Activated CD4-positive, alpha-beta T cell treated with anti-CD3 and anti-CD28 coated beads, Interleukin-2, amount 50 U/mL, for 24 hours (primary cell): ENCODE data around the gene ACE.

ENCODE experiments used
- DNase-seq, 2 donors: peaks; one replicate each; pipeline ENCODE4 v3.0.0-alpha.2; 2020; ENCODE audit warnings: low read depth in 1 of 2, low spot score in 1 of 2

Gene ACE

GRCh38 chr17:63534816-63535455 lies 58.1 kb downstream of the ACE start:
- DNase-seq, result no peak

- DNase-seq, result no peak
Observed at GRCh38 chr17:63535640-63536039, 58.8 kb downstream of the ACE start.

- DNase-seq, result no peak
Observed at GRCh38 chr17:63537001-63537400, 60.1 kb downstream of the ACE start.

- DNase-seq, result no peak
Observed at GRCh38 chr17:63537991-63538692, 61.3 kb downstream of the ACE start.

GRCh38 chr17:63538693-63539595 lies 62.1 kb downstream of the ACE start:
- DNase-seq, result no peak

GRCh38 chr17:63540590-63540989 lies 63.7 kb downstream of the ACE start:
- no peak for DNase-seq

GRCh38 chr17:63542218-63542545 lies 65.3 kb downstream of the ACE start:
- no peak for DNase-seq

- no peak for DNase-seq
Observed at GRCh38 chr17:63542942-63543821, 66.3 kb downstream of the ACE start.

GRCh38 chr17:63543822-63544420 lies 67.1 kb downstream of the ACE start:
- DNase-seq, result no peak

- DNase-seq, result no peak
Observed at GRCh38 chr17:63544467-63545301, 67.8 kb downstream of the ACE start.

- no peak for DNase-seq
Observed at GRCh38 chr17:63546308-63547082, 69.6 kb downstream of the ACE start.

- no peak for DNase-seq
Observed at GRCh38 chr17:63547083-63547523, 70.2 kb downstream of the ACE start.
